Heart right ventricle (tissue), 16 donors: ENCODE measurements around the gene BRAT1. TPM values are rescaled to one million over a fixed set of nuclear protein-coding genes. Genes with fewer than 3 reads are reported as not detected.
A peak's percentile ranks its signal among the peaks of the same experiment; 100 is the strongest.
"Not testable (repeated sequence)": the region's sequence is repeated elsewhere in the genome, so short reads cannot be mapped to it uniquely, and the experiment has no call there.

Experiments used
- ATAC-seq, 8 donors: fragments of 200-7000 bp; cut with Tn5 transposase; one replicate each; pipeline ENCODE4 v1.9.1; 2020; ENCODE audit warnings: mild to moderate bottlenecking in 8 of 8, moderate library complexity in 8 of 8, moderate number of reproducible peaks in 1 of 8
- DNase-seq, 2 donors: peaks; one replicate each; pipeline ENCODE4 v3.0.0-alpha.2; 2020
- H3K27ac ChIP-seq, 10 donors: fragments of 200-600 bp; sonication (generic) in 2 of 10; one replicate each; pipeline versions ENCODE4 v1.5.0 to v1.8.0; 2020 to 2022; ENCODE audit warnings: mild to moderate bottlenecking in 3 of 10
- H3K27me3 ChIP-seq, 7 donors: fragments of 200-600 bp; one replicate each; pipeline ENCODE4 v1.8.0; 2021 to 2022; ENCODE audit warnings: mild to moderate bottlenecking in 2 of 7
- H3K36me3 ChIP-seq, 9 donors: fragments of 200-600 bp; sonication (generic) in 1 of 9; one replicate each; pipeline versions ENCODE4 v1.5.0 to v1.8.0; 2020 to 2022; ENCODE audit warnings: mild to moderate bottlenecking in 2 of 9
- H3K4me1 ChIP-seq, 9 donors: fragments of 200-600 bp; sonication (generic) in 1 of 9; one replicate each; pipeline versions ENCODE4 v1.5.0 to v1.8.0; 2020 to 2022; ENCODE audit warnings: mild to moderate bottlenecking in 4 of 9
- H3K4me3 ChIP-seq, 10 donors: fragments of 200-600 bp; sonication (generic) in 2 of 10; one replicate each; pipeline versions ENCODE4 v1.5.0 to v1.8.0; 2020 to 2022; ENCODE audit warnings: mild to moderate bottlenecking in 7 of 10, moderate library complexity in 2 of 10
- H3K9me3 ChIP-seq, 11 donors: fragments of 200-600 bp in 10 of 11; sonication (generic) in 2 of 11; one replicate each; pipeline versions ENCODE4 v1.5.0 to v1.8.0; 2013 to 2022; ENCODE audit warnings: mild to moderate bottlenecking in 2 of 11, control low read depth in 1 of 11, moderate library complexity in 1 of 11
- CTCF ChIP-seq, 9 donors: fragments of 200-600 bp; sonication (generic) in 2 of 9; IDR thresholded peaks; one replicate each; pipeline versions ENCODE4 v1.5.0 to v1.8.0; 2021 to 2022; ENCODE audit warnings: antibody characterized with exemption in 9 of 9, mild to moderate bottlenecking in 5 of 9, moderate library complexity in 1 of 9
- WGBS, 2 donors: extraction: QIAGEN DNeasy Blood & Tissue Kit; methylation state at CpG; one replicate each; pipeline ENCODE4 v1.1.7; 2013; ENCODE audit warnings: inconsistent platforms in 1 of 2; 5-methylcytosine and 5-hydroxymethylcytosine counted together
- intact Hi-C, 10 donors: fragments of 100-400 bp; cut with DNase I; formaldehyde crosslinking; loops; one replicate each; pipeline versions ENCODE4 v1.11.1 to v1.14.2; 2022
- polyA plus RNA-seq, 2 donors: library from polyadenylated mRNA; stranded (reverse); fragments of 200-250 nt; gene quantifications; one replicate each; pipeline ENCODE4 v1.2.3, GENCODE V29; 2013
- total RNA-seq, 10 donors: library from RNA; stranded (reverse); fragmentation: NEBNext Ultra II Directional in 3 of 10; extraction: Animal tissue kit (Norgen Biotek cat#: 25700) in 3 of 10; gene quantifications; one replicate each; pipeline versions ENCODE4 v1.2.1 to v1.2.4, GENCODE V29; 2021 to 2023
- donor health status: Arrhythmogenic right ventricular cardiomyopathy.
- donor health status: ischemic (EF 13 %, LVEDD 7.1; RV severe dilation, severe dysfunction).
- donor health status: healthy with polysubstance abuse.
- donor health status: DM: no; HTN: yes; CAD: no.
- donor health status: DM: no; HTN: no; CAD: no.
- donor health status: ischemic (EF 25% LVEDD 6.9; RV normal size, moderate dysfunction).
- donor health status: ischemic (EF 25% LVEDD 5.7; RV mildly dilated, moderate dysfunction).
- donor health status: healthy.
- donor health status: DM: yes; HTN: yes; CAD: no.
- donor health status: Ischemic cardiomyopathy.
- donor health status: ischemic (EF 35%, LVEDD 5.7; RV mildly dilated, moderate dysfunction).
- donor health status: nonischemic (EF 11% LVEDD 7.7; RV severe dilation, severe dysfunction).
- donor health status: DM: yes; HTN: yes; CAD: no.
- donor health status: PGD.
- donor health status: ischemic (EF 29% LVEDD 5.4; RV normal size, mild dysfunction).
- donor health status: nonischemic (EF 23%, LVEDD 6.1; RV moderate dilation, normal function).

Gene BRAT1
- total and polyA plus RNA-seq, 12 donors, result 10.6 to 22.8 (median 13.9) TPM

- Histone ChIP-seq H3K36me3 (peaks cover 0 to 7% (median 0%) of the 10 kb centered on the region in 9 donors), H3K4me3 (no peak overlapping the region), H3K9me3 (no peaks in the 10 kb centered on the region), H3K27ac (no peak overlapping the region), H3K4me1 (peaks cover 0 to 22% (median 13%) of the 10 kb centered on the region in 9 donors), H3K27me3 (no peaks in the 10 kb centered on the region)
- 85 to 91% methylated on average over 12 of the region's 12 CpGs for WGBS, 2 donors
- intact Hi-C loops, result loop anchor here in 4 of 10 donors (2.0 to 10.0 kb wide), 5 partner anchors 48 to 117 kb away; partner anchors contain the start of gene GRIFIN (in 1 of the 4)
- no peak for TF ChIP-seq CTCF (IDR thresholded peaks at IDR 0.05)
- no peak for ATAC-seq
- DNase-seq, result no peak
Observed at GRCh38 chr7:2564970-2565540, 9.7 kb upstream of the BRAT1 start.

DNA sequence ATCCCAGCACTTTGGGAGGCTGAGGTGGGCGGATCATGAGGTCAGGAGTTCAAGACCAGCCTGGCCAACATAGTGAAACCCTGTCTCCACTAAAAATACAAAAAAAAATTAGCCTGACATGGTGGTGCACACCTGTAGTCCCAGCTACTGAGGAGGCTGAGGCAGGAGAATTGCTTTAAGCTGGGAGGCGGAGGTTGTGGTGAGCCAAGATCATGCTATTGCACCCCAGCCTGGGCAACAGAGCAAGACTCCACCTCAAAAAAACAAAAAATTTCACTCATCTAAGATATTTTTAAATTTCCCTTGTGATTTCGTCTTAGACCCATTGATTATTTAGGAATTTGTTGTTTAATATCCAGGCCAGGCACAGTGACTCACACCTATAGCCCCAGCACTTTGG lies 8.6 kb upstream of the BRAT1 start:
- 96 to 98% methylated on average over 3 of the region's 3 CpGs for WGBS, 2 donors
- not testable (repeated sequence) for H3K27ac ChIP-seq, ATAC-seq, H3K9me3 ChIP-seq, H3K27me3 ChIP-seq, H3K36me3 ChIP-seq, DNase-seq, H3K4me3 ChIP-seq
- intact Hi-C loops, result loop anchor here in 3 of 10 donors (2.0 to 10.0 kb wide), 4 partner anchors 49 to 117 kb away; partner anchors contain the start of gene GRIFIN (in 1 of the 3)
- H3K4me1 ChIP-seq, result peaks cover 0 to 30% (median 20%) of the 10 kb centered on the region in 9 donors

GRCh38 chr7:2559283-2559950 lies 4.1 kb upstream of the BRAT1 start:
- H3K4me1 ChIP-seq, result peaks cover 0 to 39% (median 25%) of the 10 kb centered on the region in 9 donors
- no peaks in the 10 kb centered on the region for H3K27me3 ChIP-seq
- H3K9me3 ChIP-seq, result no peaks in the 10 kb centered on the region
- ATAC-seq (no peak), DNase-seq (no peak)
- 9 to 17% methylated on average over 51 to 53 of the region's 53 CpGs for WGBS, 2 donors
- peak overlapping the region; percentile 67 to 97 (median 90) for H3K4me3 ChIP-seq
- TF ChIP-seq CTCF (IDR thresholded peaks at IDR 0.05), result no peak
- peaks cover 0 to 3% (median 0%) of the 10 kb centered on the region in 9 donors for H3K36me3 ChIP-seq
- intact Hi-C loops, result loop anchor here in 5 of 10 donors (5.0 to 10.0 kb wide), 4 partner anchors 37 to 85 kb away; partner anchors contain the start of gene GRIFIN (in 5 of the 5)
- peak overlapping the region in 9 of 10 donors; percentile 11 to 83 (median 54) for H3K27ac ChIP-seq

- H3K27me3 ChIP-seq, result no peaks in the 10 kb centered on the region
- intact Hi-C loops, result loop anchor here in 5 of 10 donors (5.0 to 10.0 kb wide), 4 partner anchors 36 to 84 kb away; partner anchors contain the start of gene GRIFIN (in 5 of the 5)
- 2 to 3% methylated on average over 55 to 66 of the region's 66 CpGs for WGBS, 2 donors
Observed at GRCh38 chr7:2558629-2559282, 3.4 kb upstream of the BRAT1 start, which contains the start of gene IQCE. TSS of gene IQCE (plus strand) at chr7:2558979. CDS start at chr7:2559182, 203 bp downstream.

More at GRCh38 chr7:2558629-2559282, 3.4 kb upstream of the BRAT1 start, which contains the start of gene IQCE:
- Histone ChIP-seq H3K9me3 (no peaks in the 10 kb centered on the region), H3K36me3 (peaks cover 0 to 4% (median 0%) of the 10 kb centered on the region in 9 donors), H3K4me3 (peak within 1 kb of the TSS; percentile 67 to 97 (median 90)), H3K27ac (peak within 1 kb of the TSS in 9 of 10 donors; percentile 12 to 83 (median 54)), H3K4me1 (peaks cover 0 to 45% (median 32%) of the 10 kb centered on the region in 9 donors)
- DNase-seq, result peak; percentile 92 to 98
- peak; percentile 62 to 82 (median 73) for ATAC-seq
- TF ChIP-seq CTCF (IDR thresholded peaks at IDR 0.05), result no peak
